ENCODE measurements around the gene NDUFS7.

DNA sequence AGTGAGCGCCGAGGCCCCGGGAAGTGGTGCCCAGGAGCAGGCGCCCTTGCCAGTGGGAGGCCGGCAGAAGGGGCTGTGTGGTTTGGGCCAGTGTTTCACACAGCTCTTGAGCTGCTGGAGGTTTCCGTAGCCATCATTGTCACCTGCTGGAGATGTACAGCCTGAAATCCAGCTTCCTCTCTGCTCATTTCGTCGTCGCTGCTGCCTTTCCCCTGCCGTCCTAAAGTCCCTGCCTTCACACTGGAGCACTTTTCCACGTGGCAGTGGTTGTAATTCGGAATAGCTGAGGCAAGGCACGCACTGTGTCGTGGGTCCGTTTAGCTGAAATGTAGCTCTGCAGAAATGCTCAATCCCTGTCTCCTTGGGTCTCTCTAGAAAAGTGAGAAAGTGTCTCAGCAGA lies 36.9 kb downstream of the NDUFS7 start:
- TF ChIP-seq, protein P1, sequence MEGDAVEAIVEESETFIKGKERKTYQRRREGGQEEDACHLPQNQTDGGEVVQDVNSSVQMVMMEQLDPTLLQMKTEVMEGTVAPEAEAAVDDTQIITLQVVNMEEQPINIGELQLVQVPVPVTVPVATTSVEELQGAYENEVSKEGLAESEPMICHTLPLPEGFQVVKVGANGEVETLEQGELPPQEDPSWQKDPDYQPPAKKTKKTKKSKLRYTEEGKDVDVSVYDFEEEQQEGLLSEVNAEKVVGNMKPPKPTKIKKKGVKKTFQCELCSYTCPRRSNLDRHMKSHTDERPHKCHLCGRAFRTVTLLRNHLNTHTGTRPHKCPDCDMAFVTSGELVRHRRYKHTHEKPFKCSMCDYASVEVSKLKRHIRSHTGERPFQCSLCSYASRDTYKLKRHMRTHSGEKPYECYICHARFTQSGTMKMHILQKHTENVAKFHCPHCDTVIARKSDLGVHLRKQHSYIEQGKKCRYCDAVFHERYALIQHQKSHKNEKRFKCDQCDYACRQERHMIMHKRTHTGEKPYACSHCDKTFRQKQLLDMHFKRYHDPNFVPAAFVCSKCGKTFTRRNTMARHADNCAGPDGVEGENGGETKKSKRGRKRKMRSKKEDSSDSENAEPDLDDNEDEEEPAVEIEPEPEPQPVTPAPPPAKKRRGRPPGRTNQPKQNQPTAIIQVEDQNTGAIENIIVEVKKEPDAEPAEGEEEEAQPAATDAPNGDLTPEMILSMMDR (IDR thresholded peaks at IDR 0.05; ENCODE audit: extremely low read depth in 1 of 2, insufficient read depth in 1 of 2, low read depth in 1 of 2, low read length in 2 of 2) = no peak
- TF ChIP-seq GATA2 (IDR thresholded peaks at IDR 0.05; ENCODE audit: insufficient read depth, insufficient read length, low read depth, low read length) (no peak), POLR2A (IDR thresholded peaks at IDR 0.05; ENCODE audit: low read depth, low read length) (no peak)
- TF ChIP-seq, protein P2, sequence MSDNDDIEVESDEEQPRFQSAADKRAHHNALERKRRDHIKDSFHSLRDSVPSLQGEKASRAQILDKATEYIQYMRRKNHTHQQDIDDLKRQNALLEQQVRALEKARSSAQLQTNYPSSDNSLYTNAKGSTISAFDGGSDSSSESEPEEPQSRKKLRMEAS (IDR thresholded peaks at IDR 0.05; ENCODE audit: insufficient read depth, insufficient read length) = no peak
